ENCODE measurements around the gene RNF146.

GRCh38 chr6:127266178-127266891 lies at the start of gene RNF146:
- TF ChIP-seq EZH2phosphoT487 (IDR thresholded peaks at IDR 0.05; ENCODE audit: insufficient read depth, low read depth) (no peak), EZH2 (IDR thresholded peaks at IDR 0.05; ENCODE audit: insufficient read depth, poor library complexity, severe bottlenecking) (no peak)

Measured in GM23248 (cell line).